NCI-H2227 (cell line): ENCODE data around the gene RIPOR3.

Experiments used
- DNase-seq: peaks from one replicate; lab custom pipeline; 2025; ENCODE audit not compliant: unreplicated experiment; lab: John Stamatoyannopoulos, UW

The RIPOR3 gene

DNA sequence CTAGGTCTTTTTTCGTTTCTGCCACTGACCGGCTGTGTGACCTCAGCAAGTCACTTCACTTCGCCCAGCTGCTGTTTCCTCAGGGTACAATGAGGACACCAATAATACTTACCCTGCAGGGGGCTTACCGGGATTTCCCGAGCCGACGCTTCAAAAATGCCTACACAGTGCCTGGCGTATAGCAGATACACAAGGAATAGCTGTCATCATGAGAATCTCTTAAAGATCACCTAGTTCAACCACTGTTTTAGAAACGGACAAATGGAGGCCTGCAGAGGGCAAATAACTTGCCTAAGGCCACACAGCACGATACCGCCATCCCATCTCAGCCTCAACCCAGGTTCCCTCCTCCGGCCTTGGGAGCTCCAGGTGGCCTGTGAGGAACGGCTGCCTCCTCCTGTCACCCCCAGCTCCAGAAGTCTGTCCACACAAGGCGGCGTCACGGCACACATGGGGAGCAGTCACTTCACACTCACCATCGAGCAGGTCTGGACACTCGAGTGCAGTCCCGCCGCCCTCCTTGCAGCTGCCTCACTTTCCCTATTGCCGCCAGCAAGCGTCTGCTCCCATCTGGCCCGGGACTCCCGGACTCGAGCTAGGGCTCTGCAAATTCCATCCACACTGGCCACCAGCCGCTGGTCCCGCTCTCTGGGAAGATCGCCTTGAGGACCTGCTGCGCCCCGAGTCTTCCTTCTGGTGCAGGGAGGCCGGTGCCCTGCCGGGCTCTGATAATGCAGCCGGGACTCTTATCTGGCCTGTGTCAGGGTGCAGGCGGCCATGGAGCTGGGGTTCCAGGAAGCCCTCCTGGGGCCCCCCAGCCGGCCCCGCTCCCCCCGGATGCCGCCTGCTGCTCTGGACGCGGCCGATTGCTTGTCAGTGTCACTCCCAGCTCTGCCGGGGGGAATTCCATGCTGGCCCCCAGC lies at the start of gene RIPOR3:
TSS of gene RIPOR3 (minus strand) at position 893 of the 923 bp plus-strand sequence. CDS start at position 479, 414 bp downstream.
- DNase-seq: peak; percentile 20

- DNase-seq: no peak
Measured at GRCh38 chr20:50737352-50737751, 46.0 kb upstream of the RIPOR3 start.

DNA sequence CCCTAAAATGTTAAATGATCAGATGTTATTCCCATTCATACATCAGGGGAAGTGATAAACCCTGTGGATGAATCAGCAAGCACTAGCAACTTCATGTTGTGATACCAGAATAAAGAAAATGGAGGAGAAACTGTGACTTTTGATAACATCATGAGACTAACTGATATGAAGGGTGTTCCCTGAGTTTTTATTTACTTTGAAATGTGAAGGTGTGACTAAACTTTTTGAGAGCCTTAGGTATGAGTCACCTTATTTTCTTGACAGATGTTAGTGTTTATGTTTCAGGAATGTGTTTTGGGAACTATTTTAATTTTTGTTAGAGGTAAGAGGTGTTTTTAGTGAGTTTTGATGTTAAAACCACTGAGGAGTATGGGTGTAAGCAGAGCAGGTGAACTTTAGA lies 44.5 kb upstream of the RIPOR3 start:
- no peak for DNase-seq

DNA sequence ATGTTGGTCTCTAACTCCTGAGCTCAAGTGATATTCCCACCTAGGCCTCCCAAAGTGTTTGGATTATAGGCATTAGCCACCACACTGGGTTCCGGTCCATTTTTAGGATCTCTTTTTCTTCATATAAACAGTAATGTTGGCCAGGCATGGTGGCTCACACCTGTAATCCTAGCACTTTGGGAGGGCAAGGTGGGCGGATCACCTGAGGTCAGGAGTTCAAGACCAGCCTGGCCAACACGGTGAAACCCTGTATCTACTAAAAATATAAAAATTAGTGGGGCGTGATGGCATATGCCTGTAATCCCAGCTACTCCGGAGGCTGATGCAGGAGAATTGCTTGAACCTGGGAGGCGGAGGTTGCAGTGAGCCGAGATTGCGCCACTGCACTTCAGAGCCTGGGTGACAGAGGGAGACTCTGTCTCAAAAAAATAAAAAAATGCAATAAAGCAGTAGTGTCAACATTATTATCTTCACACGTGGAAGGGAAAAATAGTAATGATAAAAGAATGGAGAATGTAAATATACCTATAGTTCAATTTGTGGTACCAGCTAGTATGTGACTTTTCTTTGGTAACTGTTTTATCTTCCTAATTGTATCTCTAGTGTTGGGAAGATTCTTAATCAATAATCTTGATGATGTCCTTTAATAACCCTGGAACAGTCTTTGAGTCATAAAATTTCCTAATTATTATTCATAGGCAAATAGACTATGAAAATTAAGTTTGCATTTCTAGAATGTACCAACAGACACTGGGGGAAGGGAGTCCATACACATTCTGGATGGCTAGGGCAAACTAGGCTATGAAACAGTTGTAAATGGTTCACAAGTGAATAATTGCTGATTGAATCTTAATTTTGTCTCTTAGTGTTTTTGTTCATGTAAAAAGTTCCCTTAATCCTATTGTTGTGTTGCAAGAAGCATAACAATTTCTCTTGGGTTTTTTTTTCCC lies 43.7 kb upstream of the RIPOR3 start:
- DNase-seq: no peak

- no peak for DNase-seq
Measured at GRCh38 chr20:50733644-50734349, 42.5 kb upstream of the RIPOR3 start.

DNA sequence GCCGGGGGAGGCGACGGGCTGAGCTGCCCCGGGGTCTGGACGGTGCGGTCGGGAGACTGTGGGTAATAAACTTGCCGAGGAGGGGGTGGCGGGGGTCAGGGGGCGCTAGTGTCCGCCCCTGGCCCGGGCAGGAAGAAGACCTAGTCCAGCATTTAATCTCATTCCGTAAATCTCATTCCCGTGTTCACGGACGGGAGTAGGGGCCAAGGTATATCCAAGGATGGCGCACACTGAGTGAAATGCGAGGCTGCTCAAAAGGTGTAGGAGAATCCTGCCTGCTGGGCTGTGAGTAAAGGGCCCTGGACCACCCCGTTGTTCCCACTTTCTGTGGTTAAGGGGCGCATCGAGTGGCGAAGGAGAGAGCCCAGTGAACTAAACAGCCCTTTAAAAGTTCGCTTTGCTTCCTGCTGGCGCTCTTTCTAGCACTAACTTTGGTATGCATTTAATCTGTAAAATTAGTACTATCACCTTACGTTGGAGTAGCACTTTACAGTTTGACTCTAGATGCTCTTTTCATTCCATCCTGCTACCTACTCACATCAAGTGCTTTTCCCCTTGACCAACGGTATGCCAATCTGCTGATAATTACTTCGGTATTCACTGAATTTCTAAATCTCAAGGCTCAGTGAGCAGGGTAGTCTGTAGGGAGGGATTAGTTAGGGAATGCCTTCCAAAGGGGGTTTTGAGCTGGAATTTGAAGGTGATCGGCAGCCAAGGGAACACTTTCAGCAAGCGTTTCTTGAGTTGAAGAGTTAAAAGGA lies 40.8 kb upstream of the RIPOR3 start:
- peak; percentile 36 for DNase-seq

DNA sequence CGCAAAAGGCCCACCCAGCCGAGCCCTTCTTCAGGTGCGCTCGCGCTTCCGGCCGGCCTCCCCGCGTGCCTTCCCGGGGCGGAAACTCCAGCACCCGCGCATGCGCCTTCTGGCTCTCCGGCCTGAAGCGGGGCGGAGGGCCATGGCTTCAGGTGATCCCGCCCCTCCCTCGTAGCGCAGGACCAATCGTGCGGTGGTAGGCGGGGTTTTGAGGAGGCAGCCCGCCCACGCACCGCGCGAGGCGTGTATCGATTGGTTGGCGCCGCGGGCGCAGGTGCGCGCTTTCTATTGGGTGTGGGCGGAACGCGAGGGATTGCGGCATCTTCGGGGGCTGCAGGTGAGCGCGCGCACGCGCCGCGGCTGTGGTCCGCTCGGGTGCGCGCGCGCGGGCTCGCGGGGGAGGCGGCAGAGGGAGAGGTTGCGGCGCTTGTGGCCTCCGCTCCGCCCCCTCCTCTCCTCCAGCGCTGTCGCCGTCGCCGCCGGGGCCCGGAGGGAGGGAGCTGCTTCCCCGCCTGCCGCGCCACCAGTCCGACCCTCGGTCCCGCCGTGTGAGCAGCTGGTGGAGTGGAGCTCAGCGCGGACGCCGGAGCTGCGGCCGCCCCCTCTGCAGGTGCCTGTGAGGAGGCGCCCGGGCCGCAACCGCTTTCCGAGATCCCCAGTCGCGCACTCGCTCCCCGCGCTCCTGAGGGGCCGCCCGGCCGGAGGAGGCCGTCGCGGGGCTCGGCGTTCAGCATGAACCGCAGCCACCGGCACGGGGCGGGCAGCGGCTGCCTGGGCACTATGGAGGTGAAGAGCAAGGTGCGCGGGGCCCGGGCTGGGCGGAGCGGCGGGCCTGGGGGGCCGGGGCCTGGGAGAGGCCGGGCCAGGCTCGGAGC lies 40.0 kb upstream of the RIPOR3 start, which contains the start of gene PARD6B:
TSS of gene PARD6B (plus strand) at position 526 of the 875 bp plus-strand sequence. CDS start at position 733, 207 bp downstream.
- peak; percentile 100 for DNase-seq

DNA sequence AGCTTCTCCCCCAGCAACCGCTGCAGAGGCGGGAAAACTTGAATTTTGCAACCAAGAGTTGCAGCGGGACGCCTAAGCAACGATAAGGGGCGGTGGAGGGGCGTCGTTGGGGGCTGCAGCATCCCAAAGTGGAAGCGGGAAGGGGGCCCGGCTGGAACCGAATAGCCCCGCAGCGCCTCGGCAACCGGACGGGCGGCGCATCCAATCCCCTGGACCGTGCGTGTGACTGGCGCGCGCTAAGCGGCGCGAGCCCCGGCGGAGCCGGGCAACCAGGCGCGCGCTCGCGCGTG lies 39.4 kb upstream of the RIPOR3 start:
- no peak for DNase-seq

DNA sequence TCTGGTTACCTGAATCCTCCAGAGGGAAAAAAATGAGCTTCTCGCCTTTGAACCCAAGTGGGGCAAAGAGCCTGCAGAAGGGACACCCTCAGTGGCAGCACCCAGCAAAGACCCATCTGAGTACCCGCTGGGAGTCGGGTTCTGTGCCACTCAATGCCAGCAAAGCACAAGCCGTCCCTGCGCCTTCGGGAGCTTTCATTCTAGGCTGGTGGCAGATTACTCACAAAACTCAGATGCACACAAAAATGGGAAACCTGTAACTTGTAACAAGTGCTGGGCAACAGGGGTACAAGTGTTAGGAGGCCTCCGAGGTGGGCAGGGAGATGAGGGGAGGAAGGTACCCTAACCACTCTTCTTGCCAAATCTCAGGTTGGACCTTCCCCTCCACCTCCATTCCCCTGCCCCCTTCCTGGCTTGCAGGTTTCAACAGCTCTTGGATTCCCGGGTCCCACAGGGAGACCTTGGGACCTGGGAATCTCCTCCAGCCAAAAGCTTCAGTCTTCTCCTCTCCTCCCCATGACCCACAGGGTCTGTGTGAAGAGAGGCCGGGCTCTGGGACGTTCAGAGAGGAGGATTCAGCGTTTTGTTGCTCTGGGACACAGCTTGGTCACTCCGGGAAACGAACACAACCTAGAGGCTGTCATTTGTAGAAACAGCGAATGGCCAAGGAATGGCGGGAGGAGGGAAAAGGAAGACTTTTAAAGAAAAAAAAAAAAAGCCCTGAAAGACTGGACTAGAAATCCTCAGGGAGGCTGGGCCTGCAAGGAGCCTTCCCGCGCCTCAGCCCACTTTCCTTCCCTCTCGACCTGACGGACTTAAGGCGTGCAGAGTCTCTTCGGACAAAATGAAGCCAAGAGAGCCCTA lies 38.8 kb upstream of the RIPOR3 start:
- peak; percentile 77 for DNase-seq

DNA sequence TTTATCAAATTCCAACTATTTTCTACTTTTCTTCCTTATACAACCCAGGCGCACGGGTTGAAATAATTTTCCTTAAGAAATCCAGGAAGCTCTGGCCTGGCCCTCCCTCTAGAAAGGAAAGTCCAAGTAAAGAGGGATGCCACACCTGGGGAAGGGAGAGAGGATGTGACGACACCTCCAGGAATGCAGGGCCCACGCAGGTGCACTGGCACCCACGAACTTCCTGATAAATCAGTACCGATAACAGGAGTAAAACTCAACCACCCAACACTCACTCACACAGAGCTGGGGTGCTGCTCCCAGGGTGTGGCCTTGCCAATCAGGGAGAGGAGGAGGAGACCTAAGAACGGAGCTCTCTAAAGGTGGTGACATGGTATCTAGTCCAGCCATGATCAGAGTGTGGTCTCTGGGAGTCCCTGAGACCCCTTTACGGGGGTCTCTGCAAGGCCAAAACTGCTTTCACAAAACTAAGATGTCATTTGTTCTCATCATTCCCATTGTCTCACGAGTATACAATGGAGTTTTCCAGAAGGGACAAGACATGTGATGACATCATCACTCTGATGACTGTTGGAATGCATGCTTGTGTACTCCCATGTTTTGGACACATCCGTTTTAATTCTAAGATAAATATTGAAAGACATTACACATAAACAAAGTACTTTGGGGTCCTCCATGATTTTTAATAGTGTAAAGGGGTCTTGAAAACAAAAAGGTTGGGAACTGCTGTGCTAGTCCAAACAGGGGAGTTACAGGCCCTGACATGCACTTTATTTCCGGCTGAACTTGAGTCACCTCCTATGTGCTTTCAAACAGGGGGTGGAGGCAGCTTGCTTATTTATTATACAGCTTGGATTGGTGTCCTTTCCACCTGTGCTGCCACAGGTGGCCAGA lies 37.9 kb upstream of the RIPOR3 start:
- DNase-seq: no peak

DNA sequence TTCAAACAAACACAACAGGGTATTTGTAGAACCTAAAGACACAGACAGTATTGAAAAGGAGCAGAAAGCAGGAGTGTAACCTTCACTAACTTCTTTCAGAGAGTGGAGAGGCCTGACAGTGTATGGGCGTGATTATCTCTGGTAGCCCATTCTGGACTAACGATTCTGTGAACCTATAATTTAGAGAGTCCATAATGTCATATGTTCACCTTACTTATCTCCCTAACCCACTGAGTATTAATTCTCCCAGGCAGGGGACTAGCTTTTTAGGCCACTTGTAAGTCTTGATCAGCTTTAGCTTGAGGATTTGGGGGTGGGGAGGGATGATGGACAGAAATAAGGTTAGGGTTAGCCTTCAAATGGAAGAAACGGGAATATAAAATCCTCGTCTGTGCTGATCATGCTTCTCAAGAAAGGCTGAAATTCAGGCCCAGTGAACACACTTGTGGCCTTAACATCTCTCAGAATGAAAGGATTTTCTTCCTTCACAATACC lies 37.2 kb upstream of the RIPOR3 start:
- peak; percentile 56 for DNase-seq

DNA sequence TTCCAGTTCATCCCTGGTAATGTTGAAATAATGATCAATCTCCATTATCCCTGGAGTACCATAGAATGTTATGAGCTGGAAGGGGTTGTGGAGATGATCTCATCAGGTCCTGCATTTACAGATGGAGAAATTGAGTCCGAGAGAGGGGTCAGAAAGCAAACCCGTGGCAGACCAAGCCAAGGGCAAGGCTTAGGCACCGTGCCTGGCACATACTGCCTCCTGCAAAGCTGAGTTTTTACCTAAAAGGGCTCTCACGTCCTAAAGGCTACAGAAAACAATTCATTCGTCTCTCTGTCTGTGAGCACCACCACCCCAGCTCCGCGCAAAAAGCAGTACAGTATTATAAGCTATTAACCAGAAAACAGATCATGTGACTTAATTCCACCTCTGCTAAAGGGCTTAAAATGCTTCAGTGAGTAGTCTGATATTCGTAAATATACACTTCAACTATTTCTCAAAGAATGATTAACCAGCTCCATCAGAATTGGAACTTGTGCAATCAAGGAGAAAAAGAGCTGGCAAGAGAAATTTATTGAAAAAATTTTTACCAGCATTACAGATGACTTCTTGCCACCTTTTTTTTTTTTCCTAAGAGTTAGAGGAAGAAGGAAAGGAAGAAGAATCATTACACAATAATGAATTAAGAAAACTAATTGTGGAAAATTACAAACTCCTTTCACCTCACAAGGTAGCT lies 36.6 kb upstream of the RIPOR3 start:
- peak; percentile 35 for DNase-seq

DNA sequence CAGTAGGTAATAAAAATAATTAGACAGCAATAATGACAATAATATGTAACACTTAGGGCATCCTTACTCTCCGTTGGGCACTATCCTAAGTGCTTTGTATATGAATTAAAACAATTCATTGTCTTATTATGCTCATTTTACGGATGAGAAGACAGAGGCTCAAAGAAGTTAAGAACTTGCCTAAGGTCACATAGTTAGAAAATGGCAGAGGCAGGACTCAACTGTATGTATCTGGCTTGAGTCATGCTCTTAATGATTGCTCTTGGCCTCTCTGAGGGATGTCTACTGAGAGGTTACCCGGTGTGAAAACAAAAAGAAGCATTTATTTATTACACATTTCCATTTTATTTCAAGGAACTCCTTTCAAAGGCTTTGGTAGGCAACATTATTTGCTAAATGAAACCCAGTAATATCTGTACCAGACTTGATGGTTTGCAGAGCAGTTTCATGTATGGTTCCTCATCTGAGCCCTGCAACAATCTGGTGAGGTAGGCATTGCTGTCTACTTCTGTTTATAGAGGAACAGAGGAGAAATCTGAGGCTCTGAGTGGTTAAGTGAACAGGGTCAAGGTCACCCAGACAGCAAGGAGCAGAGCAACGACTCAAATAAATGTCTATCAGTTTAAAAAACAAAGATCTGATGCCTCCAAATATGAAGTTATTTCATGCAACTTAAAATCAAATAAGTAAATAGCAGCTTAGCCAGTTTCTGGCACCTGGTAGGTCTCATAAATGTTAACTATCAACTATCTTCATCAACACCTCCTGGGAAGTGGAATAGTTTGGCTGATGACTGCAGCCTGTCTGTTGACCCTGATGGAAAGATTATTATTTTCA lies 35.8 kb upstream of the RIPOR3 start:
- peak; percentile 30 for DNase-seq

- DNase-seq: no peak
Measured at GRCh38 chr20:50725724-50726005, 34.3 kb upstream of the RIPOR3 start.

DNA sequence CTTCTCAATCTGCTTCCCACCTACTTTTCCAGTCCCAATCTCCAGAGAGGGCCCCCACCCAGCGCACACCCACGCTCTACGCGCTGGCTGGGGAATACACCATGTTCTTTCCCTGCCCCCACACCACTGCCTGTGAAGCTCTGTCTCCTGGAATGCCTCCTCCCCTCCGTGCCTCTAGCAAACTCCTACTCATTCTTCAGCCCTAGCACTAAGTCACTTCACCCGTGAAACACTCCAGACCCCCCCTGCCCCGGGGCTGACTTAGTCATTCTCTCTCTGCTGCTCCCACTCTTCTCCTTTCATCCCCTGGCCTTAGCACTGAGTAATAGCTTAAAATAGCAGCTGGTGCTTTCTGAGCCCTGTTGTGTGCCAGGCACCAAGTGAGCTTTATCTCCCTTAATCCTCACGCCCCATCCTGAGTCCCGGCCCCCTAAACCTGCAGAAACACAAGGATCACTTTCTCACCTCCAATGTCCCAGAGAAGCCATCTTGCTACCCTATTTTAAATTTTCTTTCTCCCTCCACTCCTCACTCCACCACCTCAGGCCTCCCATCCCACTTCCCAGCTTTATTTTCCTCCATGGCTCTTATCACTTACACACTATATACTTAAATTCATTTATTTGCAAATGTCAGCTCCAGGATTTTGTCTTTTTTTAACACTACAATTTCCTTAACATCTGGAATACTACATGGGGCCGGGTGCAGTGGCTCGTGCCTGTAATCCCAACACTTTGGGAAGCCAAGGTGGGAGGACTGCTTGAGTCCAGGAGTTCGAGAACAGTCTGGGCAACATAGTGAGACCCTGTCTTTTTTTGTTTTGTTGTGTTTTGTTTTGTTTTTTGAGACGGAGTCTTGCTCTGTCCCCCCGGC lies 33.7 kb upstream of the RIPOR3 start:
- DNase-seq: peak; percentile 36
